H1 (cell line): ENCODE measurements around the gene YOD1. TPM values are rescaled to one million over a fixed set of nuclear protein-coding genes. Genes with fewer than 3 reads are reported as not detected.

Source experiments
- RAD21 ChIP-seq, 2 experiments: IDR thresholded peaks in 1 of 2; conservative IDR thresholded peaks in 1 of 2; 2 replicates each; pipeline ENCODE4 v1.6.1; 2011; ENCODE audit warnings: low read depth in 2 of 2, low read length in 2 of 2, improper control_type of control experiment in 1 of 2, inconsistent platforms in 1 of 2, mild to moderate bottlenecking in 1 of 2, moderate library complexity in 1 of 2
- SP2 ChIP-seq: IDR thresholded peaks from 2 replicates; pipeline ENCODE4 v1.6.1; 2012; ENCODE audit warnings: mild to moderate bottlenecking, low read length, inconsistent platforms
- ZNF274 ChIP-seq: IDR thresholded peaks from 2 replicates; pipeline ENCODE4 v1.7.0; 2012; ENCODE audit warnings: low read length, borderline replicate concordance; ENCODE audit errors: extremely low read depth
- polyA plus RNA-seq, 7 experiments: library from polyadenylated mRNA; depleted of rRNA in 3 of 7; stranded (reverse) in 5 of 7; unstranded in 2 of 7; fragments of >200 nt in 5 of 7; fragments of 200-250 nt in 2 of 7; gene quantifications; 1 replicate in 5 of 7; 2 replicates in 1 of 7; 4 replicates in 1 of 7; pipeline versions ENCODE4 v1.2.1 to v1.2.3, GENCODE V29; 2011 to 2013; ENCODE audit warnings: missing spikeins in 2 of 7, mixed read lengths in 2 of 7
- total RNA-seq: library from RNA; stranded (reverse); fragmentation: NEBNext Ultra II Directional; extraction: Animal tissue kit (Norgen Biotek cat#: 25700); gene quantifications from 2 replicates; pipeline ENCODE4 v1.2.1, GENCODE V29; 2021

The YOD1 gene
- total and polyA plus RNA-seq, 2 of the 8 experiments (the other 6 are each of a cell fraction or from before 2014, with no cell fraction given), result 1.9 to 11.8 TPM

DNA sequence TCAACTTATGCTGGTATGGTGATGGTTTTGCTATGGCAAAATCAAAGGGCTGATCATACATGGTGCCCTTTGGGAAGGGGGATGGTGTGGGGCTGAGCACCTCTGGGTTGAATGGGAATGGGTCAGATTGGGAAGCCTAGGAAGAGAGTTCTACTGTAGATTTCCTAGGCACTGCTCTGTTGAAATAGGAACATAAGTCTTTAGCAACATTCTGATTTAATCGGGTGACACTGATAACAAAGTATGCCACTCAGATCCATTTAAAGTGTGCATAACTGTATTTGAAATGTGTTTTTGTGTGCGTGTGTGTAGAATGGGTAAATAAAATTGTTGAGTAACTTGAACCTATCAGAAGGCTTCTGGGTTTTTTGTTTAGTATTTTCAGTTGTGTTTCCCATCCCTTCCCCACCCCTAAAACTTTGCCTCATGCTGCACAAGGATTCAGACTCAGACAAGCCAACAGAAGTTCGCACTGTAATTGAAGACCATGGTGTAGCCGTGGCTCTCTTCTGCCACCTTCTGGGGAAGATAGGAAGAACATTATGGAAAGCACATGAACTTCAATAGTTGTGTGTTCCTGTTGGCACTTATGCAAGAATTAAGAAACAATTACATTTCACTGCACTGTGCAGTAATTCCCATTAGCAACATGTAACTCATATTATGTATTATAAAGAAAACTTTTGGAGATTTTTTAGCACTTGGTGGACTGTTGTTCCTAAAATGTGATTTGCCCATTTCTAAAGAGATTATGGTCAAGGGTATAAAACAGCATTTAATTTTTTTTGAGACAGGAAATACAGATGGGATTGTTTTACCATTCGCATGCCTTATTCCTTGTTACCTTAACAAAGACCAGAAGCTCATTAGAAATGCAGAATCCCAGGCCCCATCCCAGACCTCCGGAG is 26.7 kb upstream of the YOD1 start (continued):
- TF ChIP-seq ZNF274 (no peak), RAD21 (IDR thresholded peaks at IDR 0.05 in 1 of 2, conservative IDR thresholded peaks at IDR 0.05 in 1 of 2; ENCODE audit: low read depth in 2 of 2, low read length in 2 of 2) (peak; percentile 86 to 89), SP2 (no peak)
